ENCODE results near the gene BBS9. TPM values are rescaled to one million over a fixed set of nuclear protein-coding genes. Genes with fewer than 3 reads are reported as not detected.

The BBS9 gene
- total RNA-seq, 1 donor from 2014 or later = 33.0 TPM

GRCh38 chr7:33559324-33559710, 430.0 kb downstream of the BBS9 start:
- Mint-ChIP-seq H3K27me3 (ENCODE audit: unreplicated experiment) (no peaks in the 10 kb centered on the region), H3K4me3 (ENCODE audit: unreplicated experiment) (no peak overlapping the region), H3K36me3 (ENCODE audit: low read depth, unreplicated experiment) (no peaks in the 10 kb centered on the region), H3K4me1 (ENCODE audit: unreplicated experiment) (no peaks in the 10 kb centered on the region), H3K9me3 (ENCODE audit: unreplicated experiment) (no peaks in the 10 kb centered on the region), H3K27ac (ENCODE audit: unreplicated experiment) (no peak overlapping the region)
- no peak for DNase-seq (ENCODE audit: low spot score)
- TF ChIP-seq CTCF (IDR thresholded peaks at IDR 0.05; ENCODE audit: unreplicated experiment) = no peak

- H3K4me1 Mint-ChIP-seq (ENCODE audit: unreplicated experiment) = peaks cover 2% of the 10 kb centered on the region
- H3K4me3 Mint-ChIP-seq (ENCODE audit: unreplicated experiment) = no peak overlapping the region
- H3K9me3 Mint-ChIP-seq (ENCODE audit: unreplicated experiment) = no peaks in the 10 kb centered on the region
- no peaks in the 10 kb centered on the region for H3K36me3 Mint-ChIP-seq (ENCODE audit: low read depth, unreplicated experiment)
- H3K27ac Mint-ChIP-seq (ENCODE audit: unreplicated experiment) = no peak overlapping the region
- no peak for TF ChIP-seq CTCF (IDR thresholded peaks at IDR 0.05; ENCODE audit: unreplicated experiment)
- no peaks in the 10 kb centered on the region for H3K27me3 Mint-ChIP-seq (ENCODE audit: unreplicated experiment)
- no peak for DNase-seq (ENCODE audit: low spot score)
These were observed 433.6 kb downstream of the BBS9 start for GRCh38 chr7:33562996-33563395.

DNA sequence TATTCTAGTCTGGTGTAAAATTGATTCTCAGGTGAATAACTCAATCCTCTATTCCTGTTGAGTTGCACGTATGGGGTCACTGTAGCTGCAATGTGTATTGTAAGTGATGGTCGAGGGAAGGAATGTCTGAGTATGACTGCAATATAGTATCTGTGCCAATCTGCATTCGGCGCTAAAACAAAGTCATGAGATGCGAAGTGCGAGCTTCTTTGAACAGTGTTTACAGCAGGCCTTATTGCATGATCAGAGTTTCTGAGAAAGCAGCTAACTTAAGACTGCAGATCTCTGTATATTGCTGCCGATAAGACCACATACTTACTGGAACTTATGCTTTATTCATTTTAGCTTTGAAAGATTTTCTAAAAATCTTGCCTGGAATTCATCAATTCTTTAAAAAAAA, 434.3 kb downstream of the BBS9 start:
- Mint-ChIP-seq H3K27ac (ENCODE audit: unreplicated experiment) (no peak overlapping the region), H3K36me3 (ENCODE audit: low read depth, unreplicated experiment) (no peaks in the 10 kb centered on the region), H3K27me3 (ENCODE audit: unreplicated experiment) (no peaks in the 10 kb centered on the region), H3K4me3 (ENCODE audit: unreplicated experiment) (no peak overlapping the region), H3K9me3 (ENCODE audit: unreplicated experiment) (no peaks in the 10 kb centered on the region), H3K4me1 (ENCODE audit: unreplicated experiment) (peaks cover 7% of the 10 kb centered on the region)
- no peak for TF ChIP-seq CTCF (IDR thresholded peaks at IDR 0.05; ENCODE audit: unreplicated experiment)
- DNase-seq (ENCODE audit: low spot score) = no peak

- no peak for TF ChIP-seq CTCF (IDR thresholded peaks at IDR 0.05; ENCODE audit: unreplicated experiment)
- Mint-ChIP-seq H3K27ac (ENCODE audit: unreplicated experiment) (peak overlapping the region; percentile 43), H3K4me1 (ENCODE audit: unreplicated experiment) (peaks cover 22% of the 10 kb centered on the region), H3K9me3 (ENCODE audit: unreplicated experiment) (no peaks in the 10 kb centered on the region), H3K27me3 (ENCODE audit: unreplicated experiment) (peaks cover 4% of the 10 kb centered on the region), H3K36me3 (ENCODE audit: low read depth, unreplicated experiment) (peaks cover 6% of the 10 kb centered on the region), H3K4me3 (ENCODE audit: unreplicated experiment) (no peak overlapping the region)
- no peak for DNase-seq (ENCODE audit: low spot score)
These were observed 448.8 kb downstream of the BBS9 start for GRCh38 chr7:33578166-33578565.

DNA sequence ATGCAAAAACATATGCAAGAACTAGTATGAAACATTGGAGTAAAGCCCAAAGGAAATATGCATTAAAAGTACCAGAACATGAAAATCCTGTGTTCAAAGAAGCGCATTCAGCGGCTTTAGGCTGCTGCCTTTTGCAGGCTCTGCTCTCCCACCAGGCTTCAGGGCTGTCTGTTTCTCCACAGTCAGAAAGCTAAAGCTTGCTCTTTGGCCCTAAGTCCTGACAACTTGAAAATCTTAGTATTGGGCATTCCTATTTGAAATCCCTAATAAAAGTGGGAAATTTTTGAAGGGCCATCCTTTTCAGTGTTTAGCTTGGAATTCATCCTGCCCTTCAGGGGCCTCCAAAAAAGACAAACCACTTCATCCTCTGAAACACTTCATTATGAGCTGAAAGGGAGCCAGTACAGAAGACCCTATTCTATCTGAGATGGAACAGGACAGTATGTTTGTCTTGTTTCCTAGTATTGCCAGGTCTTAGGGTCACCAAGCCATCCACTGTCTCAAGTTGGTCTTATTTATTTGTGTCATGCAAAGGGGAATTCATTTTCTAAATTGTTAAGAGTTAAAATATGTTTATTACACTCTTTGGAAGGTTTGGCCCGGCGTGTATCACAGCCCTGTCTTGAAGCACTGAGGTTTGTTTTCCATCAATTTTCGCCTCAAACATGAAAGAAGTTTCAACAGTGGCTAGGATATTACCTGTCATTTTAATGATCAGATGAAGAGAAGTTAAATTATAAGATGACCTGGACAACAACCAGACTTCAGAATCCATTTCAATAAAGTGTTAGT, 449.7 kb downstream of the BBS9 start:
- Mint-ChIP-seq H3K27me3 (ENCODE audit: unreplicated experiment) (peaks cover 4% of the 10 kb centered on the region), H3K27ac (ENCODE audit: unreplicated experiment) (no peak overlapping the region), H3K4me3 (ENCODE audit: unreplicated experiment) (no peak overlapping the region), H3K4me1 (ENCODE audit: unreplicated experiment) (peaks cover 22% of the 10 kb centered on the region), H3K36me3 (ENCODE audit: low read depth, unreplicated experiment) (peaks cover 6% of the 10 kb centered on the region), H3K9me3 (ENCODE audit: unreplicated experiment) (no peaks in the 10 kb centered on the region)
- no peak for TF ChIP-seq CTCF (IDR thresholded peaks at IDR 0.05; ENCODE audit: unreplicated experiment)
- DNase-seq (ENCODE audit: low spot score) = no peak

Data from endothelial cell (in vitro differentiated cells).